Testis (tissue), 3 donors: ENCODE measurements around the gene ORC2. TPM values are rescaled to one million over a fixed set of nuclear protein-coding genes. Genes with fewer than 3 reads are reported as not detected.

Experiments used
- DNase-seq: peaks from one replicate; pipeline ENCODE4 v3.0.0-alpha.2; 2019
- H3K27ac ChIP-seq, 2 donors: fragments of 200-600 bp; sonication (generic); one replicate each; pipeline ENCODE4 v1.5.1; 2019
- H3K27me3 ChIP-seq: fragments of 200-600 bp; sonication (generic); one replicate; pipeline ENCODE4 v1.5.1; 2019
- H3K36me3 ChIP-seq: fragments of 200-600 bp; sonication (generic); one replicate; pipeline ENCODE4 v1.5.1; 2017; ENCODE audit warnings: low read depth; ENCODE audit errors: missing control alignments
- H3K4me1 ChIP-seq: fragments of 200-600 bp; sonication (generic); one replicate; pipeline ENCODE4 v1.5.1; 2019
- H3K4me3 ChIP-seq, 2 donors: fragments of 200-600 bp; sonication (generic); one replicate each; pipeline ENCODE4 v1.5.1; 2017 to 2019
- H3K9me3 ChIP-seq: fragments of 200-600 bp; sonication (generic); one replicate; pipeline ENCODE4 v1.5.1; 2017
- CTCF ChIP-seq, 3 experiments: fragments of 450-650 bp in 2 of 3; fragments of 200-600 bp in 1 of 3; sonication (generic) in 1 of 3; IDR thresholded peaks; one replicate each; pipeline ENCODE4 v1.5.1; 2016 to 2019; ENCODE audit warnings: antibody characterized with exemption in 3 of 3, mild to moderate bottlenecking in 2 of 3, moderate library complexity in 1 of 3
- POLR2A ChIP-seq: fragments of 450-650 bp; IDR thresholded peaks from one replicate; pipeline ENCODE4 v1.6.1; 2017; ENCODE audit warnings: antibody characterized with exemption, mild to moderate bottlenecking, moderate library complexity
- WGBS, 2 donors: methylation state at CpG; one replicate each; pipeline ENCODE4 v1.1.5; 2018; 5-methylcytosine and 5-hydroxymethylcytosine counted together
- intact Hi-C: fragments of 100-400 bp; cut with DNase I; formaldehyde crosslinking; loops from one replicate; pipeline ENCODE4 v1.15.1; 2023; ENCODE audit warnings: low total_unique reads
- polyA plus RNA-seq: library from polyadenylated mRNA; stranded (reverse); fragments of 350-450 nt; fragmentation: Illumina TruSeq; extraction: RNeasy Lipid Tissue Mini Kit (QIAGEN cat#74804); gene quantifications from one replicate; pipeline ENCODE4 v1.2.3, GENCODE V29; 2014; ENCODE audit warnings: low read depth, low replicate concordance; ENCODE audit not compliant: insufficient read depth
- total RNA-seq, 2 donors: library from RNA; depleted of rRNA; stranded (reverse); fragments of >200 nt; gene quantifications; one replicate each; pipeline ENCODE4 v1.2.3, GENCODE V29; 2016

ORC2 gene
- total and polyA plus RNA-seq, 3 donors from 2014 or later = 31.8 to 70.4 (median 32.5) TPM

GRCh38 chr2:200871151-200871550, 92.3 kb downstream of the ORC2 start:
- Histone ChIP-seq H3K27me3 (no peaks in the 10 kb centered on the region), H3K9me3 (no peaks in the 10 kb centered on the region), H3K4me3 (no peak overlapping the region), H3K4me1 (peaks cover 7% of the 10 kb centered on the region), H3K27ac (no peak overlapping the region), H3K36me3 (no peaks in the 10 kb centered on the region)
- no peak for TF ChIP-seq CTCF (IDR thresholded peaks at IDR 0.05)
- no peak for TF ChIP-seq POLR2A
- WGBS, 2 donors = 76 to 80% methylated on average over 3 of the region's 3 CpGs
- intact Hi-C loops = no loop called here
- DNase-seq = no peak

GRCh38 chr2:200869014-200869413, 94.4 kb downstream of the ORC2 start:
- no peak for TF ChIP-seq POLR2A
- no peak for TF ChIP-seq CTCF (IDR thresholded peaks at IDR 0.05)
- H3K4me1 ChIP-seq = peaks cover 11% of the 10 kb centered on the region
- no peaks in the 10 kb centered on the region for H3K36me3 ChIP-seq

GRCh38 chr2:200864176-200865034, 99.1 kb downstream of the ORC2 start, which contains the start of gene CLK1:
Gene CLK1 (minus strand): TSS chr2:200864658. CDS start chr2:200861862, 2,796 bp downstream.
- peaks cover 26% of the 10 kb centered on the region for H3K4me1 ChIP-seq
- 0 to 2% methylated on average over 29 to 80 of the region's 89 CpGs for WGBS, 2 donors

More at GRCh38 chr2:200869014-200869413, 94.4 kb downstream of the ORC2 start:
- DNase-seq = no peak
- Histone ChIP-seq H3K27ac (no peak overlapping the region), H3K27me3 (no peaks in the 10 kb centered on the region), H3K4me3 (no peak overlapping the region), H3K9me3 (no peaks in the 10 kb centered on the region)
- intact Hi-C loops = no loop called here
- WGBS, 2 donors = 77 to 80% methylated on average over 1 to 2 of the region's 2 CpGs

GRCh38 chr2:200863782-200864175, 99.7 kb downstream of the ORC2 start:
- Histone ChIP-seq H3K36me3 (no peaks in the 10 kb centered on the region), H3K4me1 (peaks cover 26% of the 10 kb centered on the region), H3K9me3 (no peaks in the 10 kb centered on the region), H3K4me3 (peak overlapping the region; percentile 97 to 100), H3K27ac (peak overlapping the region; percentile 100), H3K27me3 (no peaks in the 10 kb centered on the region)
- intact Hi-C loops = no loop called here
- no peak for TF ChIP-seq POLR2A
- TF ChIP-seq CTCF (IDR thresholded peaks at IDR 0.05) = no peak
- WGBS, 2 donors = 0 to 2% methylated on average over 19 of the region's 19 CpGs
- peak; percentile 40 for DNase-seq

More at GRCh38 chr2:200864176-200865034, 99.1 kb downstream of the ORC2 start, which contains the start of gene CLK1:
- Histone ChIP-seq H3K4me3 (peak within 1 kb of the TSS; percentile 97 to 100), H3K27me3 (no peaks in the 10 kb centered on the region), H3K27ac (peak within 1 kb of the TSS; percentile 100), H3K36me3 (no peaks in the 10 kb centered on the region), H3K9me3 (no peaks in the 10 kb centered on the region)
- DNase-seq = peak; percentile 97
- intact Hi-C loops = no loop called here
- TF ChIP-seq POLR2A = peak; percentile 99
- TF ChIP-seq CTCF (IDR thresholded peaks at IDR 0.05) = no peak
